B cell (primary cell): ENCODE results near the gene APLF. TPM values are rescaled to one million over a fixed set of nuclear protein-coding genes. Genes with fewer than 3 reads are reported as not detected.

Experiments used
- ATAC-seq: fragments of 200-7000 bp; cut with Tn5 transposase; one replicate; pipeline ENCODE4 v1.10.0; 2021; ENCODE audit warnings: low read depth, mild to moderate bottlenecking, moderate number of reproducible peaks, moderate library complexity
- CTCF ChIA-PET: fragments of 350-600 bp; sonication (Branson Sonifier 250); formaldehyde crosslinking; loops from one replicate; lab custom pipeline; 2021; ENCODE audit warnings: antibody characterized with exemption, inconsistent platforms; lab: Charles Lee
- POLR2A ChIA-PET: fragments of 350-600 bp; sonication (Branson Sonifier 250); formaldehyde crosslinking; loops from one replicate; lab custom pipeline; 2021; ENCODE audit warnings: antibody characterized with exemption; lab: Charles Lee
- DNase-seq: peaks from one replicate; pipeline ENCODE4 v3.0.0; 2013
- H2AFZ ChIP-seq: 2 replicates; pipeline ENCODE4 v1.6.1; 2012; ENCODE audit warnings: mild to moderate bottlenecking, low read depth, low read length; ENCODE audit not compliant: insufficient read depth, poor library complexity, severe bottlenecking
- H3K27ac ChIP-seq, 2 donors: 1 replicate in 1 of 2; 2 replicates in 1 of 2; pipeline ENCODE4 v1.5.1; 2012 to 2013; ENCODE audit warnings: low read length in 2 of 2, mild to moderate bottlenecking in 2 of 2, moderate library complexity in 1 of 2
- H3K27me3 ChIP-seq, 4 experiments: fragments of 200-600 bp in 1 of 4; sonication (generic) in 1 of 4; replicated peaks in 1 of 4; 1 replicate in 2 of 4; 2 replicates in 2 of 4; pipeline versions ENCODE4 v1.6.1 to v1.7.0; 2013 to 2016; ENCODE audit warnings: low read length in 3 of 4, mild to moderate bottlenecking in 2 of 4, mixed read lengths in 1 of 4, moderate library complexity in 1 of 4; ENCODE audit not compliant: insufficient read depth in 4 of 4, control insufficient read depth in 3 of 4; ENCODE audit errors: control extremely low read depth in 1 of 4
- H3K36me3 ChIP-seq, 2 experiments: replicated peaks in 1 of 2; 1 replicate in 1 of 2; 2 replicates in 1 of 2; pipeline versions ENCODE4 v1.6.1 to v1.7.1; 2013; ENCODE audit warnings: low read length in 1 of 2; ENCODE audit not compliant: insufficient read depth in 2 of 2, control insufficient read depth in 1 of 2; ENCODE audit errors: control extremely low read depth in 1 of 2, extremely low read depth in 1 of 2
- H3K4me1 ChIP-seq, 2 donors: fragments of 200-600 bp in 1 of 2; sonication (generic) in 1 of 2; 1 replicate in 1 of 2; 2 replicates in 1 of 2; pipeline versions ENCODE4 v1.5.1 to v1.6.1; 2013 to 2017; ENCODE audit warnings: low read length in 2 of 2; ENCODE audit not compliant: control insufficient read depth in 2 of 2, insufficient read depth in 2 of 2
- H3K4me2 ChIP-seq: replicated peaks from 2 replicates; pipeline ENCODE3; 2012; ENCODE audit warnings: mild to moderate bottlenecking, low read depth, low read length; ENCODE audit not compliant: poor library complexity, severe bottlenecking
- H3K4me3 ChIP-seq, 5 experiments: fragments of 200-600 bp in 1 of 5; sonication (generic) in 1 of 5; 1 replicate in 3 of 5; 2 replicates in 2 of 5; pipeline versions ENCODE4 v1.5.1 to v1.7.0; 2011 to 2016; ENCODE audit warnings: low read length in 4 of 5, mild to moderate bottlenecking in 4 of 5, low read depth in 2 of 5, control low read depth in 1 of 5, moderate library complexity in 1 of 5; ENCODE audit not compliant: insufficient read depth in 1 of 5; ENCODE audit errors: control extremely low read depth in 1 of 5, extremely low read depth in 1 of 5
- H3K79me2 ChIP-seq: fragments of 200-600 bp; sonication (generic); one replicate; pipeline ENCODE4 v1.6.0; 2016; ENCODE audit warnings: low read length; ENCODE audit not compliant: control insufficient read depth, insufficient read depth
- H3K9ac ChIP-seq: fragments of 200-600 bp; sonication (generic); 2 replicates; pipeline ENCODE4 v1.6.1; 2017; ENCODE audit warnings: mild to moderate bottlenecking, low read length, moderate library complexity
- H3K9me3 ChIP-seq, 3 donors: one replicate each; pipeline versions ENCODE4 v1.6.1 to v1.7.1; 2013; ENCODE audit warnings: low read length in 2 of 3; ENCODE audit not compliant: control insufficient read depth in 2 of 3, insufficient read depth in 1 of 3; ENCODE audit errors: control extremely low read depth in 1 of 3
- H4K20me1 ChIP-seq: 2 replicates; pipeline ENCODE4 v1.6.0; 2012; ENCODE audit warnings: mild to moderate bottlenecking, low read length; ENCODE audit not compliant: insufficient read depth, control insufficient read depth, poor library complexity, severe bottlenecking
- H3K27ac Mint-ChIP-seq: one replicate; pipeline ENCODE4 v1.8.0; 2021; ENCODE audit warnings: mixed read lengths
- H3K27me3 Mint-ChIP-seq: one replicate; pipeline ENCODE4 v1.8.0; 2021; ENCODE audit warnings: mixed read lengths
- H3K4me1 Mint-ChIP-seq: one replicate; pipeline ENCODE4 v1.8.0; 2021; ENCODE audit warnings: mixed read lengths
- H3K4me3 Mint-ChIP-seq: one replicate; pipeline ENCODE4 v1.8.0; 2021; ENCODE audit warnings: mixed read lengths
- H3K9me3 Mint-ChIP-seq: one replicate; pipeline ENCODE4 v1.8.0; 2022; ENCODE audit warnings: mixed read lengths; ENCODE audit not compliant: insufficient read depth
- CTCF ChIP-seq: fragments of 200-600 bp; IDR thresholded peaks from one replicate; pipeline ENCODE4 v1.8.0; 2022; ENCODE audit warnings: antibody characterized with exemption, mild to moderate bottlenecking
- EZH2 ChIP-seq: IDR thresholded peaks from 2 replicates; pipeline ENCODE4 v1.6.1; 2012; ENCODE audit warnings: borderline replicate concordance, low read depth, mild to moderate bottlenecking, moderate library complexity, low read length; ENCODE audit not compliant: insufficient read depth, poor library complexity, severe bottlenecking
- WGBS: methylation state at CpG from one replicate; pipeline ENCODE4 v1.1.5; 2013; ENCODE audit warnings: missing lambda C conversion rate; ENCODE audit not compliant: insufficient coverage; 5-methylcytosine and 5-hydroxymethylcytosine counted together
- intact Hi-C: fragments of 100-400 bp; cut with micrococcal nuclease; formaldehyde crosslinking; loops from one replicate; pipeline ENCODE4 v1.10.0; 2022
- polyA plus RNA-seq: library from polyadenylated mRNA; depleted of rRNA; stranded (reverse); fragments of >200 nt; gene quantifications from 2 replicates; pipeline ENCODE4 v1.2.3, GENCODE V29; 2012
- total RNA-seq, 2 donors: library from RNA; stranded (reverse); fragments of 120-200 nt in 1 of 2; gene quantifications; 1 replicate in 1 of 2; 2 replicates in 1 of 2; pipeline versions ENCODE4 v1.2.3 to v1.2.4, GENCODE V29; 2013 to 2022

The APLF gene
- total and polyA plus RNA-seq, 2 donors (not counting 1 experiment from before 2014, with no cell fraction given) = 1.3 to 6.3 TPM

- Histone ChIP-seq H3K79me2 (no peaks in the 10 kb centered on the region), H3K4me2 (no peak overlapping the region), H3K4me1 (no peaks in the 10 kb centered on the region), H3K27me3 (no peaks in the 10 kb centered on the region), H3K27ac (no peak overlapping the region), H3K9ac (no peak overlapping the region), H3K36me3 (no peaks in the 10 kb centered on the region), H3K4me3 (no peak overlapping the region), H4K20me1 (no peaks in the 10 kb centered on the region), H2AFZ (no peak overlapping the region), H3K9me3 (peaks cover 6 to 9% (median 7%) of the 10 kb centered on the region in 3 donors)
- DNase-seq = no peak
- TF ChIP-seq EZH2 (no peak), CTCF (no peak)
- intact Hi-C loops = no loop called here
- ChIA-PET POLR2A (no interaction called here), CTCF (interaction anchor here (1.4 kb wide), 1 partner anchor 13 kb away, joined by 8 read pairs; no protein-coding TSS in a partner anchor)
- no peaks in the 10 kb centered on the region for H3K4me1 Mint-ChIP-seq
- no peak for ATAC-seq
- no peaks in the 10 kb centered on the region for H3K27me3 Mint-ChIP-seq
- H3K27ac Mint-ChIP-seq = no peak overlapping the region
- peaks cover 5% of the 10 kb centered on the region for H3K9me3 Mint-ChIP-seq
- no peak overlapping the region for H3K4me3 Mint-ChIP-seq
These were observed 140.5 kb downstream of the APLF start for GRCh38 chr2:68607837-68608236.

GRCh38 chr2:68612765-68613519 is 145.6 kb downstream of the APLF start:
- Histone ChIP-seq H3K27me3 (no peaks in the 10 kb centered on the region), H3K4me2 (no peak overlapping the region), H3K4me1 (no peaks in the 10 kb centered on the region), H3K9me3 (peaks cover 4 to 6% (median 4%) of the 10 kb centered on the region in 3 donors), H3K27ac (no peak overlapping the region), H3K79me2 (no peaks in the 10 kb centered on the region), H3K4me3 (no peak overlapping the region), H3K36me3 (no peaks in the 10 kb centered on the region), H3K9ac (no peak overlapping the region), H2AFZ (no peak overlapping the region), H4K20me1 (no peaks in the 10 kb centered on the region)
- DNase-seq (no peak), ATAC-seq (no peak)
- no peak overlapping the region for H3K27ac Mint-ChIP-seq
- intact Hi-C loops = no loop called here
- H3K4me1 Mint-ChIP-seq = no peaks in the 10 kb centered on the region
- WGBS = 96% methylated on average over 4 of the region's 5 CpGs
- H3K27me3 Mint-ChIP-seq = no peaks in the 10 kb centered on the region
- ChIA-PET CTCF (interaction anchor here (0.6 kb wide), 1 partner anchor 18 kb away, joined by 3 read pairs; no protein-coding TSS in a partner anchor), POLR2A (no interaction called here)
- TF ChIP-seq EZH2 (no peak), CTCF (no peak)
- H3K9me3 Mint-ChIP-seq = peaks cover 5% of the 10 kb centered on the region
- H3K4me3 Mint-ChIP-seq = no peak overlapping the region
